Putamen (tissue), 1 donor: ENCODE data around the gene BLCAP.
A peak's percentile ranks its signal among the peaks of the same experiment; 100 is the strongest.
"Not testable (repeated sequence)": the region's sequence is repeated elsewhere in the genome, so short reads cannot be mapped to it uniquely, and the experiment has no call there.

Experiments
- DNase-seq: peaks from one replicate; pipeline ENCODE4 v3.0.0-alpha.2; 2016; ENCODE audit warnings: low spot score

Gene BLCAP

GRCh38 chr20:37480919-37481318 lies 46.8 kb downstream of the BLCAP start:
- no peak for DNase-seq

GRCh38 chr20:37479925-37480691 lies 47.6 kb downstream of the BLCAP start:
- no peak for DNase-seq

- no peak for DNase-seq
These were observed 48.4 kb downstream of the BLCAP start for GRCh38 chr20:37479266-37479665.

GRCh38 chr20:37477041-37477440 lies 50.6 kb downstream of the BLCAP start:
- no peak for DNase-seq

GRCh38 chr20:37475252-37475651 lies 52.4 kb downstream of the BLCAP start:
- DNase-seq: peak; percentile 65

GRCh38 chr20:37474386-37474785 lies 53.3 kb downstream of the BLCAP start:
- DNase-seq: no peak

- DNase-seq: no peak
These were observed 54.3 kb downstream of the BLCAP start for GRCh38 chr20:37473249-37474000.

- not testable (repeated sequence) for DNase-seq
These were observed 55.2 kb downstream of the BLCAP start for GRCh38 chr20:37472435-37472834.

- DNase-seq: no peak
These were observed 55.9 kb downstream of the BLCAP start for GRCh38 chr20:37471741-37472235.

GRCh38 chr20:37470190-37470589 lies 57.5 kb downstream of the BLCAP start:
- not testable (repeated sequence) for DNase-seq

GRCh38 chr20:37469531-37469930 lies 58.1 kb downstream of the BLCAP start:
- no peak for DNase-seq

- no peak for DNase-seq
These were observed 58.8 kb downstream of the BLCAP start for GRCh38 chr20:37468886-37469285.
